ENCODE results near the gene MT1F.
A peak's percentile ranks its signal among the peaks of the same experiment; 100 is the strongest.
"Not testable (repeated sequence)": the region's sequence is repeated elsewhere in the genome, so short reads cannot be mapped to it uniquely, and the experiment has no call there.

MT1F gene

GRCh38 chr16:56673921-56674320, 16.2 kb downstream of the MT1F start:
- DNase-seq = no peak

GRCh38 chr16:56674570-56674969, 16.8 kb downstream of the MT1F start:
- not testable (repeated sequence) for DNase-seq

GRCh38 chr16:56675685-56676210, 18.0 kb downstream of the MT1F start:
- DNase-seq = peak; percentile 30

- DNase-seq = no peak
These were observed 19.7 kb downstream of the MT1F start for GRCh38 chr16:56677474-56677873.

- DNase-seq = no peak
These were observed 21.4 kb downstream of the MT1F start for GRCh38 chr16:56679078-56679730.

GRCh38 chr16:56679818-56680217, 22.1 kb downstream of the MT1F start:
- DNase-seq = no peak

GRCh38 chr16:56681939-56682702, 24.4 kb downstream of the MT1F start, which contains the start of gene MT1X:
MT1X (plus strand) TSS chr16:56682470; CDS start chr16:56682541, 71 bp downstream.
- DNase-seq = peak; percentile 85

- DNase-seq = no peak
These were observed 25.1 kb downstream of the MT1F start for GRCh38 chr16:56682703-56683397.

- no peak for DNase-seq
These were observed 25.8 kb downstream of the MT1F start for GRCh38 chr16:56683424-56684172.

GRCh38 chr16:56684256-56684925, 26.6 kb downstream of the MT1F start:
- DNase-seq = no peak

- no peak for DNase-seq
These were observed 27.3 kb downstream of the MT1F start for GRCh38 chr16:56684926-56685590.

GRCh38 chr16:56686758-56687157, 29.0 kb downstream of the MT1F start:
- DNase-seq = no peak

- no peak for DNase-seq
These were observed 31.0 kb downstream of the MT1F start for GRCh38 chr16:56688762-56689161.

GRCh38 chr16:56689171-56689570, 31.4 kb downstream of the MT1F start:
- no peak for DNase-seq

GRCh38 chr16:56690420-56691122, 32.8 kb downstream of the MT1F start:
- no peak for DNase-seq

GRCh38 chr16:56691885-56692284, 34.1 kb downstream of the MT1F start:
- DNase-seq = no peak

GRCh38 chr16:56695246-56695645, 37.5 kb downstream of the MT1F start:
- DNase-seq = no peak

GRCh38 chr16:56697456-56698155, 39.8 kb downstream of the MT1F start:
- no peak for DNase-seq

- DNase-seq = no peak
These were observed 42.4 kb downstream of the MT1F start for GRCh38 chr16:56700195-56700594.

- DNase-seq = no peak
These were observed 42.9 kb downstream of the MT1F start for GRCh38 chr16:56700631-56701030.
